GM19468 (cell line): ENCODE measurements around the gene UBR2.
"Not testable (repeated sequence)": the region's sequence is repeated elsewhere in the genome, so short reads cannot be mapped to it uniquely, and the experiment has no call there.

Source experiments
- ATAC-seq: cut with Tn5 transposase; IDR thresholded peaks from one replicate; pipeline ENCODE4 v1.9.1; 2021; ENCODE audit warnings: mild to moderate bottlenecking, moderate library complexity, moderate number of reproducible peaks; ENCODE audit not compliant: unreplicated experiment; ENCODE audit errors: extremely low read depth

Gene UBR2

GRCh38 chr6:42615518-42615917 is 51.7 kb downstream of the UBR2 start:
- ATAC-seq: no peak

DNA sequence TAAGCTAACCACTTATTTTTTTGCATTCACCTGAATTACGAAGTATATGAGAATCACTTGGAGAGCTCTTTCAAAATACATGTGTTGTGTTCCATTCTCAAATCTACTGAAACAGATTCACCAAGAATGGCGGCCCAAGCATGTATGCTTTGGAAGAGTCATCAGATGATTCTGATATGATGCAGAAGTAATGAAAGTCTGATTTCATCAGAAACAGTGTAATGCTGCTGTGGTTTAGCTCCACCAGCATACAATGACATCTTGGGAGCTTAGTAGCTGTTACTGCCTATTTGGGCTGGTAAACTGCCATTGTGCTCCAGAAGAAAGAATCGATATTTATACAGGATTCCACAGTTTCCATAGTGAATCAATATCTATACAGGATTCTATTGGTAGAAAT is 52.9 kb downstream of the UBR2 start:
- ATAC-seq: no peak

DNA sequence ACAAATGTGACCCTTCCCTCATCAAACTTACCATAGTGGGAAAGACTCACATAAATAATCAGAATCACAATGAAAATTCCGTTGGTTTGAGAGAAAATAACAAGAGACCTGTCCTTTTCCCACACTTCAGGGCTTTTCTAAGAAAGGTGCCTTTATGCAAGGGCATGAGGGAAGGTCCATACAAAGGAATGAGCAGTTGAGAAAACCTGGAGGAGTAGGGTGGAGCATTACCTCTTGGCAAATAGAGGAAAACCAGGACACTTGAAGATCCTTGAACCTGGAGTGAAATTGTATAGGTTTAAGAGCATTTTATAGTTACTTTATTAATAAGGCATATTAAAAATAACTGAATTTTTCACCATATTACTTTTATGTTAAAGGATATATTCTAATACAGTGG is 54.3 kb downstream of the UBR2 start:
- ATAC-seq: no peak

DNA sequence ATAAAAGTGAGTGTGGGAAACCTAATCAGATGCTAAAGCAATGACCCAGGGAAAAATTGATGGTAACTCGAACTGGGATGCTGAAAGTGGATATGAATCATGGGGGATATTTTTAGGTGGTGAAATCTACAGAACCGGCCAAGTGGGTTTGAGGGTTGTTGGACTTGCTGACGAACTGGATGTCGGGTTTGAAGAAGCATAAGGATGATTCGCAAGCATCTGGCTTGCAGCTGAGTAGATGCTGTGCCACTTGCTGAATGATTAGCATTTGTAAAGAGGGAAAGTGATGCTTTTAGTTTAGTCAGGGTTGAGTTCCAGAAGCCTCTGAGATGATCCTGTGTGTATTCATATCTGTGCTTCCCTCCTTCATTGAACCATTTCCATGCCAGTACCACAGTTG is 54.9 kb downstream of the UBR2 start:
- ATAC-seq: no peak

DNA sequence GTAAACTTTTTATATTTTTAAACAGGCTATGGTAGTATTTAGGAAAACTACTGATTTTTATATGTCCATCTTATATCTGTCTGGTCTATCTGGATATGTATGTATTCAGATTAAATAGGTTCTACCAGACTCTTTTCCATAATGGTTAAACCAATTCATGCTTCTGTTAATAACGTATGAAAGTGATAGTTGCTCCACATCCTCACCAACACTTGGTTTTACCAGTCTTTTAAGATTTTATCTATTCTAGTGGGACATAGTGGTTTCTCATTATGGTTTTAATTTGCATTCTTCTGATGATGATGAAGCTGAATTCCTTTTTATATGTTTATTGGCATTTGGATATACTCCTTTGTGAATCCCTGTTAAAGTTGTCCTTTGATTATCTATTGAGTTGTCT is 56.1 kb downstream of the UBR2 start:
- no peak for ATAC-seq

GRCh38 chr6:42624601-42625000 is 60.8 kb downstream of the UBR2 start:
- ATAC-seq: no peak

DNA sequence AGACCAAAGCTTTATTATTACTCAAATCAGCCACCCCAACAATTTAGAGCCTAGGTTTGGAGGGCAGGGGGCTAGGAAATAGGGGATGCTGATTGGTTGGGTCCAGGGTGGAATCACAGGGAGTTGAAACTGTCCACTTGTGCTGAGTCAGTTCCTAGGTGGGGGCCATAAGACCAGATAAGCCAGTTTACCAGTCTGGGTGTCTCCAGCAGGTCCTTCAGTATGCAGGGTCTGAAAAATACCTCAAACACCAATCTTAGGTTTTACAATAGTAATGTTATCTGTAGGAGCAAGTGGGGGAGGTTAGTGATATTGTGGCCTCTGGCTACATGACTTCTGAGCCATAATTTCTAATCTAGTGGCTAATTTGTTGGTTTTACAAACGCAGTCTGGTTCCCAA is 63.2 kb downstream of the UBR2 start:
- ATAC-seq: no peak

DNA sequence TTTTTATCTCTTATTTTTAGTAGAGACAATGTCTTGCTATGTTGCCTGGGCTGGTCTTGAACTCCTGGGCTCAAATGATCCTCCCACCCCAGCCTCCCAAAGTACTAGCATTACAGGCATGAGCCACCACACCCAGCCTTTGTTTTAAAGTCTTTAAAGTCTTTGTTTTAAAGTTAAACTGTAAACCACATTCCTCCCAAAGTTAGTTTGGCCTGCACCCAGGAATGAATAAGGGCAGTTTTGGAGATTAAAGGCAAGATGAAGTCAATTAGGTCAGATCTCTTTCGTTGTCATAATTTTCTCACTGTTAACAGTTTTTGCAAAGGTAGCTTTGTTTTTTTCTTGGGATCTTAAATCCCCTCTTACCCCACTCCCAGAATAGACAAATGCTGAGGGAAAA is 63.8 kb downstream of the UBR2 start:
- no peak for ATAC-seq

DNA sequence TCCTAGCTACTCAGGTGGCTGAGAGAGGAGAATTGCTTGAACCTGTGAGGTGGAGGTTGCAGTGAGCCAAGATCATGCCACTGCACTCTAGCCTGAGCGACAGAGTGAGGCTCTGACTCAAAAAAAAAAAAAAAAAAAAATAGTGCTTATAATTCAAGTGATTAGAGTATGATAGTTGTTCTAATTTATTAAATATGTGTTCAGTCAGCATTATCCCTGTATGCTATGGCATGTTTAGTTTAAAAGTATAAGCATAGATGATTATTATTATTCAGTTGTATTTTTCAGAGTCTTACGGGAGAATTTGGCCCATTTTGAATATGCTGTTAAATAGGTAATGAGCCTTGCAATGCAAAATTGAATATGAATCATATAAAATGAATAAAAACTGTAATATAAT is 64.8 kb downstream of the UBR2 start:
- no peak for ATAC-seq

- ATAC-seq: no peak
These were observed 66.0 kb downstream of the UBR2 start for GRCh38 chr6:42629845-42630244.

- no peak for ATAC-seq
These were observed 73.9 kb downstream of the UBR2 start for GRCh38 chr6:42637681-42638080.

DNA sequence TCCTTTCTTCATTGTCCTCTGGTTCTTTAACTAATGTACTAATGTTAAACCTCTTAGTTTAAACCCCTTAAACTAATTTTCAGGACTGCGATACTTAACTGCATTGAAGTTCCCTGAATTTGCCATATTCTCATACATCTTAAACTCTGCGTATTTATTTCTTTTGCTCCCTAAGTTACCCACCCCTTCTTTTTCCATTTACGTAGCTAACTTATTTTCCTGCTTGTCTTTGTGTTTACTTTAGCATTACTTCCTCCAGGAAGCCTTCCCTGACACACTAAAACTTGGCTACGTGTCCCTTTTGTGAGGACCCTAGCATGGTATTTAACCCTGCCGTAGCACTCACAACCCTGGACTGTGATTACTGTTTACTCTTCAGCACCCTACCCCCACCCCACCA is 79.0 kb downstream of the UBR2 start:
- ATAC-seq: no peak

GRCh38 chr6:42644211-42644610 is 80.4 kb downstream of the UBR2 start:
- ATAC-seq: no peak

GRCh38 chr6:42652024-42652746 is 88.4 kb downstream of the UBR2 start:
- ATAC-seq: no peak

- no peak for ATAC-seq
These were observed 90.0 kb downstream of the UBR2 start for GRCh38 chr6:42653851-42654250.

DNA sequence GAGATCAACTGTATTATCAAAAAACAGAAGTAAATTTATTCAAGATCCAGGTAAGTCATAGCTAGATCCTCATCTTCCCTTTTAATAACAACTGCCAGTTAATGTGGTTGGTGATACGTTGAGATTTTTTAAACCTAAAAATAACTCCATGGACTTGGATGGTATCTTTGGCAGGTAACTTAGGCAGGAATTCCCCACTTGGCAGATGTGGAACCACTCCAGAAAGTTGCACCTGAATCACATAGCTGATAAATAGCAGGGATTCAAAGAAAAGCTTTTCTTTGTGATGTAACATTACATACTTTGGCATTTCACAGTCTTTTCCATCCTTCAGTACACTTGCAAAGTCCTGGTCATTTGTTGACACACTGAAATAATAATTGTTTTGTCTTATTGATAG is 96.0 kb downstream of the UBR2 start:
- ATAC-seq: no peak

DNA sequence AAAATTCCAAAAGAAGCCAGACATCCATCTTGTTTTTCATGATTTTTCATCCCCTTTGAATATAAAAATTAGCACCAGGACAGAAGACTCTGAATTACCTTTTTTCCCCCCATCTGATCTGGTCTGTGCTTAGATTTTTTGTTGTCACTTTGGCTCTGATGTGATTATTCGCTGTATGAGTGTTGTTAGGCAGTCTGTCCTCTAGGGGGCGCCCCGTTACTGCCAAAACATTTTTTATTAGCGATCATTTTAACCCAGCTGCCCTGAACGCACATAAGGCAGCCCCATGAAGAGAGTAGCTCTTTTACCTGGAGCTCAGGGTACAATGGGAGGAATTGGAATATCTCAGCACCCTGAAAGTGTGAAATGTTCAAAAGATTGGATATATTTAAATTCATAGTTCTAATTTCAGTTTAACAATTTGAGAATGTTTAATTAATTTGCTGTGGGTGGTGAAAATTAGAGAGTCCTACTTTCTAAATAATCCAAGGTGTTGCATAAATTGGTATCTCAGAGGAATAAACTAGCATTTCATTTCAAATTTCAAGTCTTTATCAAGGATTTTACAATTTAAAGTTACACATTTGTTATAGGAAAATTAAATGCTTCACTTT is 97.8 kb downstream of the UBR2 start:
- ATAC-seq: no peak

DNA sequence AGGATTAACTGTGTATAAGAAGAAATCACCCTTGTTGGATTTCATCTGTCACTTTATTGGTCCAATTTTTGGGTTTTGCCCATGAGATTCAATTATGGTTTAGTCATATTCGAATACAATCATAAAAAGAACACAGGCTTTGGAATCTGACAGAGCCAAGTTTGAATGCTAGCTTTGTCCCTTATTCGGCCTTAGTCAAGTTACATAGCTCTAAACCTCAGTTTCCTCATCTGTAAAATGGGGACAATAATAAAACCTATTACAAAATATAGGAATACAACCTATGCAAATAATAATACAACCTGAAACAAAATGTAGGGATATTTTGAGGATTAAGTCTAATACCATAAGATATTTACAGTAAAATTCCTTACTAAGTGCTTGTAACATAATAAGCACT is 100.9 kb downstream of the UBR2 start:
- ATAC-seq: no peak

DNA sequence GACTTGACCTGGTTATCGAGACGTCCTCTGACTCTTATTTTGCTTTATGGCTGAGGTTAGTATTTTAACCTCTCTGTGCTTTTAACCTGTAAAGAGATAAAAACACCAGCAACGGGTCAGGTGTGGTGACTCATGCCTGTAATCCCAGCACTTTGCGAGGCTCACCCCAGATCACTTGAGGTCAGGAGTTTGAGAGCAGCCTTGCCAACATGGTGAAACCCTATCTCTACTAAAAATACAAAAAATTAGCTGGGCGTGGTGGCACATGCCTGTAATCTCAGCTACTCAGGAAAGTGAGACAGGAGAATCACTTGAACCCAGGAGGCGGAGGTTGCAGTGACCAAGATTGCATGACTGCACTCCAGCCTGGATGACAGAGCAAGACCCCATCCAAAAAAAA is 110.5 kb downstream of the UBR2 start:
- ATAC-seq: not testable (repeated sequence)

- ATAC-seq: no peak
These were observed 111.0 kb downstream of the UBR2 start for GRCh38 chr6:42674780-42675179.

DNA sequence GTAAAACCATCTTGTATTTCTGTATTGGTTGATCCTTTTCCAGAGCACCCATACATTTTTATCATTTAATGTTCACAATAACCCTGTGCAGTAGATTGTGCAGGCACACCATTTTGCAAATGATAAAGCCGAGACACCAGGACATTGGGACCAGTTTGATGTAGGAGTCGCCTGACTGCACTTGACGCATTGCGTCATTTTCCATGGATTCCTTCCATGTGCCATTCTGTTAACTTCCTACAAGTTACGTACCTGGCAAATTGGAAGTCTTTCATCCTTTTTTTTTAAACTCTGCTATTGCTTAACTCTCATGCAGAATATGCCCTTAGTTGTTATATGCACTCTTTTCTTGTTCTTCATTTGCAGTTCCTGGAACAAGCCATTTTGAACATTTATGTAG is 115.5 kb downstream of the UBR2 start:
- ATAC-seq: no peak

DNA sequence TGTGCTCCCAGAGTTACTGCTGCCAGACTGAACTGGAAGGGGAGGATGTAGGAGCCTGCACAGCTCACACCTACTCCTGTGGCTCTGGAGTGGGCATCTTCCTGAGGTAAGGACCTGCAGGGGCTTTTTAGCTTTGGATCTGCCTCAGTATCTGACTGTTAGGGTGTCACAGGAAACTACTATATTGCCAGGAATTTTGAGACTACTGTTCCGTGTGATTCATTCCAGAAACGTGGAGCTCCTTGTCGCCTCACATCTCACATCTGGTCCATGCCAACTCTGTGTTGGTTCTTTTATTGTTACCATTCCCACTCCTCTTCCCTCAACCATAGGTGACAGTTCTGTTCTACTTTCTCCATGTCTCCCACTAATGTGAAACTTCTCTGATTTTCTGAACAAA is 124.5 kb downstream of the UBR2 start:
- no peak for ATAC-seq
